Activated T-cell treated with anti-CD3 and anti-CD28 coated beads for 48 hours (primary cell): ENCODE results near the gene OCRL.
A peak's percentile ranks its signal among the peaks of the same experiment; 100 is the strongest.

Experiments used
- DNase-seq: peaks from one replicate; pipeline ENCODE4 v3.0.0-alpha.2; 2020; ENCODE audit warnings: low read depth

OCRL gene

GRCh38 chrX:129636175-129636681 is 96.2 kb downstream of the OCRL start:
- DNase-seq, result no peak

DNA sequence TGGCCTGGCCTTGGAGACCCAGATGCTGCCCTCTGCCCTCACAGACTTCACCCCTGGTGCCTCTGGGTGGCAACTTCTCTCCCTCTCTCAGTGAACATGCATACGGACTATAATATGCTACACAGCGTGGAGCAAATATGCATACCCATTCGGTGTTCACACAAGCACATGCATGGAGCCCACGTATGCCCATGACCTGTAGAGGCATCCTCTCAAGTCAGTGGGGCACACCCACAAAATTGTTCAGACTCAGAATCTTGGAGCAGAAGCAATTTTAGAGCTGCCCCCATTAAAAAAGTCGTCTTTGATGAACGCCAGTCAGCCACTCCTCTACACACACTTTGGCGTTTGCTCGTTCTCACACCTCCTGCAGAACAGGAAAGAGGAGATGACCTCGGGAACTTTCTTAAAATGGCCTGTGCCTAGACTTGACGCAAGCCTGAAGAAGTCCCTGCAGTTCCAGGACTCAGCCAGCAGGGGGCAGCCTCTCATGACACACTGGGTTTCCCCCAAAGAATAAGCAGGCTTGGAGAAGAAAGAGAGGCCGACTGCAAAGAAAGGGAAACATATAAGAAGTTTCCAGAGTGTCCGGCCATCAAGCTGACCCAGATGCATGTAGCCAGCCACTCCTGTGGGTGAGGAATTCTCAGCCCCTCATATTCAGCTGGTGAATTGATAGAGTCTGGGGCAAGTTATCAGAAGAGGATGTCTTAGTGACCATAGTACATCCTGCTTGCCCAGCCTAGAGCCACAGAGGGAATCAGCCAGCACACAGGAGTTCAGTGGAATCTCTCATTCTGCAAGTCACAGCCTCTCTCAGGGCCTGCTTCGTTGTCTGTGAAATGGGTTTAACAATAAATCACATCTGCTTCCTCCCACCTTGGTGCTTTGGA is 97.4 kb downstream of the OCRL start:
- peak; percentile 55 for DNase-seq

GRCh38 chrX:129638917-129639316 is 98.9 kb downstream of the OCRL start:
- no peak for DNase-seq

DNA sequence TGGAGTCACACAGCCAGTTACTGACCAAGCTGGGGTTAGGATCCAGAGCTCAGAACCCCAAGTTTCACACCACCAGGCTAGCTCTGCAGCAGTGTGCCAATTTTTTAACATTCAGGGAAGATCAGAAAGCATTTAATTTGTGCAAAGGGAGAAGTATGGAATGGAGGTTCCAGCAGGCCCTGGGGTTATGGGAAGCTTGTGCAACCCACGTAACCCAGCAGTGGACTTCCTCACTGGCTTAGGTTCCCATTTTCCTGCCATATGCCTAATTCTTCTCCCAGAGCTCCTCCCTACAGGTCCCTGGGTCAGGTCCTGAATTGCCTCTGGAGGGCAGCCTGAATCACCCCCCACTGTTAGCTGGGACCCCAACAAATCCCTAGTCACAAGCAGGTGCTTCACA is 100.7 kb downstream of the OCRL start:
- DNase-seq, result no peak

GRCh38 chrX:129641469-129641868 is 101.4 kb downstream of the OCRL start:
- DNase-seq, result no peak

DNA sequence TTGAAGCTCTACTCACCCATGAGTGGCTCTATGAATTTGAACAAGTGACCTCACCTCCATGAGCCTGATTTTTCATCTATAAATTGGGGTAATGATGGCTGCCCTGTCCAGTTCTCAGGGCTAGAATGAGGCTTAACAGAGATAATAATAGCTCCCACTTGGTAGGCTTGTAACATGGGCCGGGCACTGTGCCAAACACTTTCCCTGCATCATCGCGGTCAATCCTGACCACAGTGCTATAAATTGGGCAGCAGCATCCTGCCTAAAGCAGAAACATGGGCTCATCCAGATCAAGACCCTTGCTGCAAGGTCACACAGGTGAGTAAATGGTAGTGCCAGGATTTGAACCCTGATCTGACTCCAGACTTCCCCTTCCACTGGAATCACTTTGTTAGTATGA is 101.9 kb downstream of the OCRL start:
- DNase-seq, result no peak
